GM12874 (cell line): ENCODE measurements around the gene FUT7.
A peak's percentile ranks its signal among the peaks of the same experiment; 100 is the strongest.

Experiments used
- CTCF ChIP-seq: IDR thresholded peaks from 2 replicates; pipeline ENCODE4 v1.5.1; 2011; ENCODE audit warnings: low read depth, mild to moderate bottlenecking, control low read depth, low read length, moderate library complexity; ENCODE audit not compliant: insufficient read depth

FUT7 gene

DNA sequence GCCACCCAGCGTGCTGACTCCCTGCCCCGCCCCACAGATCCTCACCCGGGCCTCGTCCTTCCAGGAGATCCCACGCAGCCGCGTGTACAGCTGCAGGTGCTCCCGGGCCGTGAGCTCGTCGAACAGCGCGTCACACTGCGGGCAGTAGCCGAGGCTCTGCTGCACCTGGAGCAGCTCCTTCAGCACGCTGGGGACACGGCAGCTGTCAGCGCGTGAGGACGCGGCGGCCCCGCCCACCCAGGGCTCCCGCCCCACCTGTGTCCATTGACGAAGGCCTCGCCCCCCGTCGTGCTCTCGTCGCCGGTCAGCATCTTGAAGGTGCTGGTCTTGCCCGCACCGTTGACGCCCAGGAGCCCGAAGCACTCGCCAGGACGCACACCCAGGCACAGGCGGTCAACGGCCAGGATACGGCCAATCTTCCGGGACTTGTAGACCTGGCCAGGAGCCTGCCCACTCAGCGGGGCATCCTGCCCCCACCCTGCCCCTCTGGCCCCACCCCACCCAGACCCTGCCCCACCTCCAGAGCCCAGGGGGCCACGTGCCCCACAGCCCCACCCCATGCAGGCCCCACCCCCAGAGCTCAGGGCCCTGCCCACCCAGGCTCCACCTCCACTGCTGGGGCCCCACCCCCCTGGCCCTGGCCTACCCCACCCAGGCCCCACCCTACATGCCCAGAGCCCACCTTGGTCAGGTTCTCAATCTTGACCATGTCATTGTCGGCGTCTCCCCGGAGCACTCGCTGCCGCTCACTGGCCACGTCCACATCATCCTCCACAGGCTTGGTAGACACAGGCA, 21.8 kb downstream of the FUT7 start:
- TF ChIP-seq CTCF: no peak

GRCh38 chr9:137009217-137009616, 22.7 kb downstream of the FUT7 start:
- TF ChIP-seq CTCF: no peak

GRCh38 chr9:137008312-137008711, 23.6 kb downstream of the FUT7 start:
- no peak for TF ChIP-seq CTCF

DNA sequence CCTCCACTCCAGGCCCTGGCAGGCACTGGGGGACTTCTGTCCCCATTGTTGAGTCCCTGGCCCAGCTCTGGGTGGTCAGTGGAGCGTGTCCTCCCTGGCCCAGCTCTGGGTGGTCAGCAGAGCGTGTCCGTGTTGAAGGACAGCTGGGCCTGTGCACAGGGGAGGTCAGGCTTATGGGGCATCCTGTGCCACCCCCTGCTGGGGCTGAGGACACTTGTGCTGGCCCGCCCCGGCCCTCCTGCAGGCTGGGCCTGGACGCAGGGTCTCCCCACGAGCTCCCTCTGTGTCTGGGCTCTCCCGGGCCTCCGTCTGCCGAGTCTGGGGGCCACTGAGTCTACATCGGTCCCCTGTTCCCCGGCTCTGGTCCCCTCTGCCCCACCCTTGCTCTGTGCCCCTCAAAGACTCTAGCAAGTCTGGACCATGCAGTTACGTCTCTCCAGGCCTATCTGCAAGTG, 24.0 kb downstream of the FUT7 start:
- no peak for TF ChIP-seq CTCF

DNA sequence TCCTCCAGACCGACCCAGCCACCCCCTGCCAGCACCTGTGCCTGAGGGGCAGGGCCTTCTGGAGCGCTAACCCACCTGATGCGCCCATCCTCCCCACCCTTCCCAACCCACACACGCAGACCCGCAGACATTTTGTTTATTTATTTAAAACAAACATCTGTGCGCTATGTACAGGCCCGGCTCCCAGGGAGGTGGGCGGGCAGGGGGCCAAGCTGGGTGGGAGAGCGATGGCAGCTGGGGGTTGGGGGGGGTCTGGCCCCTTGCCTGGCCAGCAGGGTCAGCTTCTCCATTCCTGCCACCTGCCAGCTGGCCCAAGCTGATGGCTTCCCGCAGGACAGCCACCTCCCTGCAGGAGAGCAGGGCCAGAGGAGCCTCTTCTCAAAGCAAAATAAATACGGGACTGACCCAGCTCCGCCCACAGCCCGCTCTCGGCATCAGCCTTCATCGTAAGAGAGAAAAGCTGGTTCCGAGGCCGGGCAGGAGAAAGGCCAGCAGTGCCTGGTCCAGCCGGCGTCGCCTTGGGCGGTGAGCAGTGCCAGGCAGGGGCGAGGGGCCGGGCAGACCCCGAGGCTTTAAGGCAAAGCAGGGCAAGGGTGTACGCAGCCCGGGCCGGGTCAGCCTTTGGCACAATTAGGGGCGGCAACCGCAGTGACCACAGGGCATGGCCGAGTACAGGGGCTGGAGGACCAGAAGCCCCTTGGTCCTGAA, 24.6 kb downstream of the FUT7 start:
- TF ChIP-seq CTCF: no peak

GRCh38 chr9:137006116-137007003, 25.5 kb downstream of the FUT7 start:
- TF ChIP-seq CTCF: no peak

GRCh38 chr9:137004285-137004684, 27.6 kb downstream of the FUT7 start:
- peak; percentile 34 for TF ChIP-seq CTCF
